Nephron (organoid): ENCODE data around the gene HNRNPU.

Source experiments
- H3K27ac Mint-ChIP-seq, 3 experiments: 2 replicates each; pipeline ENCODE4 v1.8.0; 2020; ENCODE audit warnings: mixed read lengths in 3 of 3, mild to moderate bottlenecking in 2 of 3, moderate library complexity in 1 of 3
- H3K27me3 Mint-ChIP-seq: 2 replicates; pipeline ENCODE4 v1.8.0; 2021; ENCODE audit warnings: low read depth, mild to moderate bottlenecking, moderate library complexity, mixed read lengths
- H3K36me3 Mint-ChIP-seq: 2 replicates; pipeline ENCODE4 v1.8.0; 2020; ENCODE audit warnings: low read depth, mixed read lengths
- H3K4me1 Mint-ChIP-seq: 2 replicates; pipeline ENCODE4 v1.8.0; 2020; ENCODE audit warnings: mixed read lengths
- H3K4me3 Mint-ChIP-seq, 3 experiments: 2 replicates each; pipeline ENCODE4 v1.8.0; 2020; ENCODE audit warnings: mild to moderate bottlenecking in 3 of 3, mixed read lengths in 3 of 3, moderate library complexity in 2 of 3
- H3K9me3 Mint-ChIP-seq: 2 replicates; pipeline ENCODE4 v1.8.0; 2020; ENCODE audit warnings: mixed read lengths
- TF ChIP-seq, protein P1 (sequence below), 3 experiments: fragments of 200-600 bp; sonication (generic); IDR thresholded peaks; one replicate each; pipeline ENCODE4 v1.5.0; 2021; ENCODE audit warnings: antibody characterized with exemption in 3 of 3; ENCODE audit not compliant: unreplicated experiment in 3 of 3

HNRNPU gene

DNA sequence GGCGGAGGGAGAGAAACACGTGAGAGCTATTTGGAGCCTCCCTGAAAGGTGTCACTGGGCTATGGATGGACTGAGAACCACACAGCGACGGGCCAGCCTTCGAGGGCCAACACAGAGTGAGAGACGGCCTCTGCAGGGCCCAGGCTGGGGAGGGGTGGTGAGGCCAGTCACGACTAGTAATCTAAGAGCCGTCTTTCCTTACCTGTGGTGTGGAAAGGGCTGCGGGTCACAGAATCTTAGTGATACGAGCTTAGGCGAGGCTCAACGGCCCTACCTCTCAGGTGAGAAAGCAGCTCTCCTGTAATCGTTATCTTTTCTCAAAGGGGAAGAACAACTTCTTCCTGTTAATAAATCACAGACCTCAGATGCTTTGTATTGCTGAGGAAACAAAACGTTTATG is 62.3 kb downstream of the HNRNPU start:
- Mint-ChIP-seq H3K4me1 (no peaks in the 10 kb centered on the region), H3K27me3 (no peaks in the 10 kb centered on the region), H3K4me3 (no peak overlapping the region), H3K9me3 (no peaks in the 10 kb centered on the region), H3K36me3 (no peaks in the 10 kb centered on the region), H3K27ac (no peak overlapping the region)
- TF ChIP-seq, protein P1, sequence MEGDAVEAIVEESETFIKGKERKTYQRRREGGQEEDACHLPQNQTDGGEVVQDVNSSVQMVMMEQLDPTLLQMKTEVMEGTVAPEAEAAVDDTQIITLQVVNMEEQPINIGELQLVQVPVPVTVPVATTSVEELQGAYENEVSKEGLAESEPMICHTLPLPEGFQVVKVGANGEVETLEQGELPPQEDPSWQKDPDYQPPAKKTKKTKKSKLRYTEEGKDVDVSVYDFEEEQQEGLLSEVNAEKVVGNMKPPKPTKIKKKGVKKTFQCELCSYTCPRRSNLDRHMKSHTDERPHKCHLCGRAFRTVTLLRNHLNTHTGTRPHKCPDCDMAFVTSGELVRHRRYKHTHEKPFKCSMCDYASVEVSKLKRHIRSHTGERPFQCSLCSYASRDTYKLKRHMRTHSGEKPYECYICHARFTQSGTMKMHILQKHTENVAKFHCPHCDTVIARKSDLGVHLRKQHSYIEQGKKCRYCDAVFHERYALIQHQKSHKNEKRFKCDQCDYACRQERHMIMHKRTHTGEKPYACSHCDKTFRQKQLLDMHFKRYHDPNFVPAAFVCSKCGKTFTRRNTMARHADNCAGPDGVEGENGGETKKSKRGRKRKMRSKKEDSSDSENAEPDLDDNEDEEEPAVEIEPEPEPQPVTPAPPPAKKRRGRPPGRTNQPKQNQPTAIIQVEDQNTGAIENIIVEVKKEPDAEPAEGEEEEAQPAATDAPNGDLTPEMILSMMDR (IDR thresholded peaks at IDR 0.05; ENCODE audit: unreplicated experiment in 3 of 3): no peak

DNA sequence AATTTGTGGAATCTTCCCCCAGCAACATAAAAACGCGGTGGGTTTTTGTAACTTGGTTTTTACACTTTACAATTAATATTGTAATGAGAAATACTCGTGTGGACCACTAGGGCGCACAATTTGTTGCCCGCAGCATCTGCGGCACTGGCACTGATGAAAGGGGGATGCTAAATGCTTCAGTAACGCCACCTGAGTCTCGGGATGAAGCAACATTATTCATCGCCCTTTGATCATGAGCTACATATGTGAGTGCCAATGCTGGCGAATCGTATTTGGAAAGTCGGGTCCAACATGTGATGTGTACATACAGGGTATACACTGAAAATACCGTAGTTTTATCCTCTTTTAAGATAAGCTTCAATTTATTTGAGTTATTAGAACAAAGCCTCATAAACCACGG is 63.1 kb downstream of the HNRNPU start:
- Mint-ChIP-seq H3K27me3 (no peaks in the 10 kb centered on the region), H3K9me3 (no peaks in the 10 kb centered on the region), H3K36me3 (no peaks in the 10 kb centered on the region)

DNA sequence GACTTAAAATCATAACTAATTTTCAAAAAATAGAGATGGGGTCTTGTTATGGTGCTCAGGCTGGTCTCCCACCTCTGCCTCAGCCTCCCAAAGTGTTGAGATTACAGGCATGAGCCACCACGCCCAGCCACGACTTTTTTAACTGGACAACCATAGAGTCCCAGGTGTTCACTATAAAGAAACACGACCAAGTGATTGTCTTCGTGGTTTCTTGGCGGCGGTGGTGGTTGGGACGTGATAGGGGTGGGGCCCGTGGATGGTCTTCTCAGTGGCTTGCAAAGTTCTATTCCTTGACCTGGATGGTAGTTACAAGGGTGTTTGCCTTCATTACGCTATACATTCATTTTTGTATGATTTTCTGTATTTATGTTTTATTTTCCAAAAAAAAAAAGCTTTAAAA is 63.5 kb downstream of the HNRNPU start:
- H3K36me3 Mint-ChIP-seq: no peaks in the 10 kb centered on the region
- H3K4me1 Mint-ChIP-seq: no peaks in the 10 kb centered on the region
- H3K27me3 Mint-ChIP-seq: no peaks in the 10 kb centered on the region
- no peak overlapping the region for H3K4me3 Mint-ChIP-seq
- H3K9me3 Mint-ChIP-seq: no peaks in the 10 kb centered on the region
- TF ChIP-seq, protein P1 (IDR thresholded peaks at IDR 0.05; ENCODE audit: unreplicated experiment in 3 of 3): no peak
- no peak overlapping the region for H3K27ac Mint-ChIP-seq

More for the DNA sequence above, 63.1 kb downstream of the HNRNPU start:
- H3K4me3 Mint-ChIP-seq: no peak overlapping the region
- H3K27ac Mint-ChIP-seq: no peak overlapping the region
- no peaks in the 10 kb centered on the region for H3K4me1 Mint-ChIP-seq
- TF ChIP-seq, protein P1 (IDR thresholded peaks at IDR 0.05; ENCODE audit: unreplicated experiment in 3 of 3): peak; percentile 10 to 41 (median 17)
